ENCODE measurements around the gene GPR158. TPM values are rescaled to one million over a fixed set of nuclear protein-coding genes. Genes with fewer than 3 reads are reported as not detected.

The GPR158 gene
- total RNA-seq, 2 donors from 2014 or later = not detected

DNA sequence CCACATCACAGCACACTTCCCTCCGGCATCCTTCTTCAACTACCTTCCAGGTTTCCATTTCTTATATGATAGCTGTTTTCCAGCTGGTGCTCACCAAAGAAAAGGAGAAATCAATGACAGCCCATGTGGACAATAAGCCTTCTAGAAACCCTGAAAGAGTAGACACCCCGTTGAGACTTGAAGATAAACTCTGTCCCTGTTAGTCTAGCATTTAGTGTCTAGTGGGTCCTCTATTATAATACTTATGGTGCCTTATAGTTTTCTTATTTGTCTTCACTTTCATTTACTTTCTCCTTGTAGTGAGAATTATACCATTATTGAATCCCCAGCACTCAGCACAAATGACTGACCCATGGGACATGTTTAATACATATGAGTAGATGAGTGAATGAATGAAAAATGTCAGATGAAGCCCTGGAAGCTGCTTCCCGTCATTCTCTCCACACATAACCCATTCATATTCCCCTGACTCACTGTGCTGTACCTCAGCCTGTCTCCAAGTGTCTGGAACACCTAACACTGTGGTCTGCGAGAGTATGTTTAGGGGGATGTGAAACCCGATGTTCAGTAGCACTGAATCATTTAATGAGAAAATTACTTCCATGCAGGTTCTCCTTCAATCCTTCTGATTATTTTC lies 377.6 kb downstream of the GPR158 start:
- TF ChIP-seq, protein P1, sequence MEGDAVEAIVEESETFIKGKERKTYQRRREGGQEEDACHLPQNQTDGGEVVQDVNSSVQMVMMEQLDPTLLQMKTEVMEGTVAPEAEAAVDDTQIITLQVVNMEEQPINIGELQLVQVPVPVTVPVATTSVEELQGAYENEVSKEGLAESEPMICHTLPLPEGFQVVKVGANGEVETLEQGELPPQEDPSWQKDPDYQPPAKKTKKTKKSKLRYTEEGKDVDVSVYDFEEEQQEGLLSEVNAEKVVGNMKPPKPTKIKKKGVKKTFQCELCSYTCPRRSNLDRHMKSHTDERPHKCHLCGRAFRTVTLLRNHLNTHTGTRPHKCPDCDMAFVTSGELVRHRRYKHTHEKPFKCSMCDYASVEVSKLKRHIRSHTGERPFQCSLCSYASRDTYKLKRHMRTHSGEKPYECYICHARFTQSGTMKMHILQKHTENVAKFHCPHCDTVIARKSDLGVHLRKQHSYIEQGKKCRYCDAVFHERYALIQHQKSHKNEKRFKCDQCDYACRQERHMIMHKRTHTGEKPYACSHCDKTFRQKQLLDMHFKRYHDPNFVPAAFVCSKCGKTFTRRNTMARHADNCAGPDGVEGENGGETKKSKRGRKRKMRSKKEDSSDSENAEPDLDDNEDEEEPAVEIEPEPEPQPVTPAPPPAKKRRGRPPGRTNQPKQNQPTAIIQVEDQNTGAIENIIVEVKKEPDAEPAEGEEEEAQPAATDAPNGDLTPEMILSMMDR (IDR thresholded peaks at IDR 0.05) = no peak
- Histone ChIP-seq H3K27ac (no peak overlapping the region), H3K4me1 (no peaks in the 10 kb centered on the region), H3K9me3 (no peaks in the 10 kb centered on the region), H3K4me3 (no peak overlapping the region), H3K36me3 (no peaks in the 10 kb centered on the region), H3K27me3 (no peaks in the 10 kb centered on the region)
- no peak for DNase-seq (ENCODE audit: low spot score)

DNA sequence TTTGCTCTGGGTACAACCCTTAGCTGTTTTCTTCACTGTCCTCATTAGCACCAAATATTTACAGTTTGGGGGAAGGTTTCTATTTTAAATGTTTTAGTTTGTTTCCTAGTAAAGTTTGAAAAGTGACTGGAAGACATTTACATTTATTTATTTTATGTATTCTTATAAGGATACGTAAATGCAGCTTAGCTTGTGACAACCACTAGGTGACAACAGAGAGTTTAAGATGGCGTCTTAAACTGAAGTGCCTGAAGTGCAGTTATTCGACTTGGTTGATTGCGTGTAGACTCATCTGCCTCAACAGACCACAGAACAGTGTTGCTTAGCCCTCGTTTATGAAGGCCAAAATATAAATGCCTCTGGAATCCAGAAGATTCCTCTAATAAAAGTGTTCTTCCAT lies 381.1 kb downstream of the GPR158 start:
- Histone ChIP-seq H3K27ac (no peak overlapping the region), H3K36me3 (no peaks in the 10 kb centered on the region), H3K4me3 (no peak overlapping the region), H3K4me1 (no peaks in the 10 kb centered on the region), H3K27me3 (no peaks in the 10 kb centered on the region), H3K9me3 (no peaks in the 10 kb centered on the region)
- TF ChIP-seq, protein P1 (IDR thresholded peaks at IDR 0.05) = no peak
- DNase-seq (ENCODE audit: low spot score) = no peak

DNA sequence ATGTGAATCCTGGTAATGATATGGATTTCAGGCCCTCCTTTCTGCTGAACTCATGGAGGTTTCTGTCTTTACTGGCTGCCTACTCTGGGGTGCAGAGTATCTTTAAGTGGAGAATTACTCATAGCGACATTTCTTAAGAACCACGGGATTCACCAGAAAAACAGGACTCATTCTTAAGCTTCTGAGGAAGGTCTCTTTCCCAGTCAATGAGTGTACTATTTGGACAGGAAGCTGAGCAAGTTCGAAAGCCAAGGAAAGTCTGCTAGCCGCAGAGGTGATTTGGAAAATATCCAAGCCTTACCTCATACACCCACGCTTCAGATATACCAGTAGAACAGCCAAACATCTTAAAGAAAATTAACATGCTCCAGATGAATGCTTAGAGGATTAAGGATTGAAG lies 381.7 kb downstream of the GPR158 start:
- Histone ChIP-seq H3K9me3 (no peaks in the 10 kb centered on the region), H3K36me3 (no peaks in the 10 kb centered on the region), H3K27ac (no peak overlapping the region), H3K27me3 (no peaks in the 10 kb centered on the region), H3K4me1 (no peaks in the 10 kb centered on the region), H3K4me3 (no peak overlapping the region)
- no peak for DNase-seq (ENCODE audit: low spot score)
- TF ChIP-seq, protein P1 (IDR thresholded peaks at IDR 0.05) = no peak

DNA sequence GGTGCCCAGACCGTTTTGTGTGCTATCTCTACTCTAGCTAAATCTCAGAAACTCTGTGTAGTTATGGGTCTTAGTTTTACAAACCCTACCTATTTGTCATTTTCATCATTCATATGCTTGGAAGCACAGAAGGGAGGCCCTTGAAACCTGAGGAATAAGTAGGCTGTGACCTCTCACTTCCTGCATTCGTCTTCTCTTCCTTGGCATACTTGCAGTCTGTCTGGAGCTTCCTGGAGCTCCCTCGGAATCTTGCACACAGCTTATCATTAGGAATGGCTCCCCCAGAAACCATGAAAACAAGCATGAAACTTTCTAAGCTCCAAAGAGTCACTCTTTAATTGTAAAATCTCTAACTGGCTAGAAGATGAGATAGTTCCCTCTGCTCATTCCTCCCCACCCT lies 382.3 kb downstream of the GPR158 start:
- Histone ChIP-seq H3K27me3 (no peaks in the 10 kb centered on the region), H3K4me3 (no peak overlapping the region), H3K36me3 (no peaks in the 10 kb centered on the region), H3K27ac (no peak overlapping the region), H3K4me1 (no peaks in the 10 kb centered on the region), H3K9me3 (no peaks in the 10 kb centered on the region)
- TF ChIP-seq, protein P1 (IDR thresholded peaks at IDR 0.05) = no peak
- DNase-seq (ENCODE audit: low spot score) = no peak

DNA sequence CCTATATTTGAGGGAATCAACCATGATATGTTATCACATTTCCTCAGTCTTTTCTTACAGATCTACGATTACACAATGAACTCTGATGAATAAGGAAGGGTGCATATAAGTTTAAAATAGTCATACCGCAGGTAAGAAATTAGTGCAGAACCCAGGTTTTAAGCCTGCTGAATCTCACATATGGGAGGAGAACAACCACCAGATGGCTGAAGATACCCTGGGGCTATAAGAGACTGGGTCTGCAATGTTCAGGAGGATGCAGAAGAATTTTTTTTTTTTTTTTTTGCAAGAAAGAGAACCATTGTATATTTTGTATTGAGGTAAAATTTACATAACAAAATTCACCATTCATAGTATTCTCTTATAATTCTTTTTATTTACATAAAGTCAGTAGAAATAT lies 387.0 kb downstream of the GPR158 start:
- Histone ChIP-seq H3K36me3 (no peaks in the 10 kb centered on the region), H3K4me1 (no peaks in the 10 kb centered on the region), H3K4me3 (no peak overlapping the region), H3K27me3 (no peaks in the 10 kb centered on the region), H3K27ac (no peak overlapping the region), H3K9me3 (no peaks in the 10 kb centered on the region)
- no peak for DNase-seq (ENCODE audit: low spot score)
- TF ChIP-seq, protein P1 (IDR thresholded peaks at IDR 0.05) = no peak

DNA sequence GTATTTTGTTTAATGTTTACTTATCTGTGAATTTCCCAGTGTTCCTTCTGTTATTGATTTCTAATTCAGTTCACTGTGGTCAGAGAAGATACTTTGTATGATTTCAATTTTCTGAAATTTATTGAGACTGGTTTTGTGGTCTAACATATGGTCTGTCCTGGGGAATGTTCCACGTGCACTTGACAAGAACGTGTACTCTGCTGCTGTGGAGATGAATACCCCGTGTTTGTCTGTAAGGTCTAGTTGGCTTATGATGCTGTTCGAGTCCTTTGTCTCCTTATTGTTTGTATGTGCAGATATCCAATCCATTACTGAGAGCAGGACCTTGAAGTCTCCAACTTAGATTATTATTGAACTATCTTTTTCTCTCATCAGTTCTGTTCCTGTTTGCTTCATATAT lies 387.7 kb downstream of the GPR158 start:
- no peak overlapping the region for H3K4me3 ChIP-seq
- H3K36me3 ChIP-seq = no peaks in the 10 kb centered on the region
- H3K27me3 ChIP-seq = no peaks in the 10 kb centered on the region
- no peaks in the 10 kb centered on the region for H3K4me1 ChIP-seq
- DNase-seq (ENCODE audit: low spot score) = no peak
- TF ChIP-seq, protein P1 (IDR thresholded peaks at IDR 0.05) = no peak
- H3K27ac ChIP-seq = no peak overlapping the region
- no peaks in the 10 kb centered on the region for H3K9me3 ChIP-seq

Data from right atrium auricular region (tissue), 2 donors.